A673 (cell line): ENCODE data around the gene C1orf21. TPM values are rescaled to one million over a fixed set of nuclear protein-coding genes. Genes with fewer than 3 reads are reported as not detected.

Experiments used
- BruUV-seq: library from RNA; stranded (reverse); fragments of 400-500 nt; replicated peaks from 2 replicates; lab custom pipeline; 2021; lab: Mats Ljungman, UMichigan
- CTCF ChIA-PET: fragments of 300-600 bp; sonication (Branson Sonifier 250); formaldehyde crosslinking; loops from one replicate; lab custom pipeline; 2022; ENCODE audit warnings: antibody characterized with exemption; lab: Charles Lee
- POLR2A ChIA-PET: fragments of 300-600 bp; sonication (Branson Sonifier 250); formaldehyde crosslinking; loops from one replicate; lab custom pipeline; 2022; ENCODE audit warnings: antibody characterized with exemption; ENCODE audit not compliant: low non-redundant PET; lab: Charles Lee
- DNase-seq: peaks from one replicate; pipeline ENCODE4 v3.0.0-alpha.2; 2015; ENCODE audit warnings: low spot score
- H3K27ac ChIP-seq: fragments of 200-600 bp; sonication (generic); 2 replicates; pipeline ENCODE4 v1.5.1; 2016; ENCODE audit warnings: mixed run types, low read depth, mild to moderate bottlenecking, mixed read lengths, antibody characterized with exemption, low read length; ENCODE audit not compliant: poor library complexity, severe bottlenecking
- H3K27me3 ChIP-seq: fragments of 200-600 bp; sonication (generic); replicated peaks from 2 replicates; pipeline ENCODE4 v1.6.1; 2017; ENCODE audit warnings: mixed run types, low read depth, mild to moderate bottlenecking, mixed read lengths, antibody characterized with exemption, low read length; ENCODE audit not compliant: insufficient read depth, poor library complexity
- H3K36me3 ChIP-seq: fragments of 200-600 bp; sonication (generic); 2 replicates; pipeline ENCODE4 v1.6.1; 2016; ENCODE audit warnings: mixed run types, mild to moderate bottlenecking, mixed read lengths, antibody characterized with exemption, low read length; ENCODE audit not compliant: insufficient read depth, poor library complexity, severe bottlenecking
- H3K4me1 ChIP-seq: fragments of 200-600 bp; sonication (generic); 2 replicates; pipeline ENCODE4 v1.6.1; 2017; ENCODE audit warnings: mixed run types, mild to moderate bottlenecking, mixed read lengths, antibody characterized with exemption, low read length; ENCODE audit not compliant: insufficient read depth, poor library complexity, severe bottlenecking
- H3K4me3 ChIP-seq: fragments of 200-600 bp; sonication (generic); 2 replicates; pipeline ENCODE4 v1.5.1; 2016; ENCODE audit warnings: low read depth, mixed run types, mild to moderate bottlenecking, mixed read lengths, low read length; ENCODE audit not compliant: poor library complexity, severe bottlenecking
- H3K9me3 ChIP-seq: fragments of 200-600 bp; sonication (generic); 2 replicates; pipeline ENCODE4 v1.6.1; 2016; ENCODE audit warnings: mixed run types, low read depth, mild to moderate bottlenecking, mixed read lengths, antibody characterized with exemption, low read length; ENCODE audit not compliant: poor library complexity, severe bottlenecking
- EZH2 ChIP-seq: fragments of 200-600 bp; sonication (generic); IDR thresholded peaks from 2 replicates; pipeline ENCODE4 v1.6.1; 2017; ENCODE audit warnings: borderline replicate concordance, low read depth, mild to moderate bottlenecking, mixed read lengths, antibody characterized with exemption, low read length; ENCODE audit not compliant: poor library complexity, severe bottlenecking
- intact Hi-C: fragments of 100-400 bp; cut with micrococcal nuclease; formaldehyde crosslinking; loops from one replicate; pipeline ENCODE4 v1.10.0; 2022; ENCODE audit not compliant: unreplicated experiment
- total RNA-seq: library from RNA; stranded (reverse); gene quantifications from 2 replicates; pipeline ENCODE4 v1.2.3, GENCODE V29; 2021
- TF ChIP-seq, protein P1 (sequence below): fragments of 300-800, 200-600 bp; sonication (generic); conservative IDR thresholded peaks from 2 replicates; pipeline ENCODE4 v1.5.1; 2017; ENCODE audit warnings: low read depth, mild to moderate bottlenecking, antibody characterized with exemption, low read length, moderate library complexity, mixed read lengths

The C1orf21 gene
- total RNA-seq, 1 experiment from 2014 or later = 31.3 TPM

DNA sequence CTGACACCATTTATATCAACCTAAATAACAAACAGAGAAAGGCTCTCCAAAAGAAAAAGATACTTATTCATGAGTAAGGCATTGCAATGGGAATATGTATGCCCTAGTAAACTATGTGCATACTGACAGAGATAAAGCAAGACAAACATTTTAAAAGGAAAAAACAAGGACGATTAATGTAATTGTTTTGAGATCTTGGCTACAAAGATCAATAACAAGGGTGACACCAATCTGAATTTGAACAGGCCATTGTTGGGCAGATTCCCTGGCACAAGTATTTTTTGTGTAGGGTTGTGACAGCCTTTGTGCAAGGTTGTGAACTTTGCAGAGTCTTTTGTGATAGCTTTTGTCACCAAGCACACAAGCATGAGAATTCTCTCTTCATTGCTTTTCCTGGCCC is 282.6 kb downstream of the C1orf21 start:
- Histone ChIP-seq H3K4me1 (no peaks in the 10 kb centered on the region), H3K9me3 (no peaks in the 10 kb centered on the region), H3K27me3 (no peaks in the 10 kb centered on the region), H3K27ac (no peak overlapping the region), H3K4me3 (no peak overlapping the region), H3K36me3 (no peaks in the 10 kb centered on the region)
- POLR2A ChIA-PET = no interaction called here
- intact Hi-C loops = loop anchor here (10.0 kb wide), 4 partner anchors 285 to 1015 kb away; partner anchors contain the start of genes APOBEC4 and C1orf21
- TF ChIP-seq, protein P1, sequence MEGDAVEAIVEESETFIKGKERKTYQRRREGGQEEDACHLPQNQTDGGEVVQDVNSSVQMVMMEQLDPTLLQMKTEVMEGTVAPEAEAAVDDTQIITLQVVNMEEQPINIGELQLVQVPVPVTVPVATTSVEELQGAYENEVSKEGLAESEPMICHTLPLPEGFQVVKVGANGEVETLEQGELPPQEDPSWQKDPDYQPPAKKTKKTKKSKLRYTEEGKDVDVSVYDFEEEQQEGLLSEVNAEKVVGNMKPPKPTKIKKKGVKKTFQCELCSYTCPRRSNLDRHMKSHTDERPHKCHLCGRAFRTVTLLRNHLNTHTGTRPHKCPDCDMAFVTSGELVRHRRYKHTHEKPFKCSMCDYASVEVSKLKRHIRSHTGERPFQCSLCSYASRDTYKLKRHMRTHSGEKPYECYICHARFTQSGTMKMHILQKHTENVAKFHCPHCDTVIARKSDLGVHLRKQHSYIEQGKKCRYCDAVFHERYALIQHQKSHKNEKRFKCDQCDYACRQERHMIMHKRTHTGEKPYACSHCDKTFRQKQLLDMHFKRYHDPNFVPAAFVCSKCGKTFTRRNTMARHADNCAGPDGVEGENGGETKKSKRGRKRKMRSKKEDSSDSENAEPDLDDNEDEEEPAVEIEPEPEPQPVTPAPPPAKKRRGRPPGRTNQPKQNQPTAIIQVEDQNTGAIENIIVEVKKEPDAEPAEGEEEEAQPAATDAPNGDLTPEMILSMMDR = no peak
- no peak for TF ChIP-seq EZH2
- DNase-seq = no peak
- CTCF ChIA-PET = no interaction called here
- BruUV-seq = no TSS peak

DNA sequence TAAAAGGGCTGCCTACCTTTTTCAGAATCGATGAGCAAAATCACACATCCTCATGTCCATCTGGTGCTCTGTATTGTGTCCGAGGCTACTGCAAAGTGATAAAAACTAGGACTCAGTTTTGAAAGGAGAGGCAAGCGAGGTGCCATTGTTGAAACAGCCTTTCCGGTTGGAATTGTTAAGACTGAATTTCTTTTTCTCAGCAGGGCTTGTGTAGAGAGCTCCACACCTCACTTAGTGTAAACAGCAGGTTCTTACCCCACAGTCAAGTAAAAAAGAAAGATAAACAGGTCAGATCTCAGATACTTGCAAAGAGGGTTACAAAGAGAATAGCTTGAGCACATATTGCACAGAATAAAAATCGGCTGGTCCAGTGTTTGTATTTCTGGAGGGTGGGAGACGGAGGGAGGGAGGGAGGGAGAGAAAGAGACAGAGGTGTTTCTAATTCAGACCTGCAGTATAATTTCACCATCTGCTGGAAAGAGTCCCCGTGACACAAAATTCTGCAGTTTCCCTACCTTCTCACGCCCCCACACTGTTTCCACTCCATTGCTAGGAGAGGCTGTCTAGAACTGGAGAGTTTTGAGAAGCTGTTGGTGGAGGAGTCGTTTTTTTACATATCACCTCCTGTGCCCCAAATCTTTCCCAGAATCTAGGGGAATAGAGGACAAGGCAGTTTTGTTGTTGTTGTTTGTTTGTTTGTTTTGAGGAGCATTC is 285.3 kb downstream of the C1orf21 start:
- intact Hi-C loops = no loop called here
- Histone ChIP-seq H3K36me3 (no peaks in the 10 kb centered on the region), H3K27ac (no peak overlapping the region), H3K4me1 (no peaks in the 10 kb centered on the region), H3K27me3 (no peaks in the 10 kb centered on the region), H3K9me3 (no peaks in the 10 kb centered on the region), H3K4me3 (no peak overlapping the region)
- DNase-seq = no peak
- ChIA-PET POLR2A (no interaction called here), CTCF (interaction anchor here (0.6 kb wide), 1 partner anchor 9 kb away, joined by 7 read pairs; no protein-coding TSS in a partner anchor)
- BruUV-seq = no TSS peak
- no peak for TF ChIP-seq EZH2
- TF ChIP-seq, protein P1 = no peak

DNA sequence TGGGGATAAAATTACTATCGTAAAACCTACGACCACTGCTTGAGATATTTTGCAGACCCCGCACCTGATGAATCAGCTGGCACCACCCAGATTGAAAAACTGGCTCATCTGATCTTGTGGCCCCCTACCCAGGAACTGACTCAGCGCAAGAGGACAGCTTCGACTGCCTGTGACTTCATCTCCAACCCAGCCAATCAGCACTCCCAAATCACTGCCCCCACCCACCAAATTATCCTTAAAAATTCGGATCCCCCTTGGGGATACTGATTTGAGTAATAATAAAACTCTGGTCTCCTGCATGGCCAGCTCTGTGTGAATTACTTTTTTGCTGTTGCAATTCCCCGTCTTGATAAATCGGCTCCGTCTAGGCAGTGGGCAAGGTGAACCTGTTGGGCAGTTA is 286.5 kb downstream of the C1orf21 start:
- no peaks in the 10 kb centered on the region for H3K27me3 ChIP-seq
- TF ChIP-seq, protein P1 = no peak
- TF ChIP-seq EZH2 = no peak
- no peak for DNase-seq
- ChIA-PET CTCF (no interaction called here), POLR2A (no interaction called here)
- H3K4me1 ChIP-seq = no peaks in the 10 kb centered on the region
- no TSS peak for BruUV-seq
- no peaks in the 10 kb centered on the region for H3K9me3 ChIP-seq
- H3K27ac ChIP-seq = no peak overlapping the region
- H3K4me3 ChIP-seq = no peak overlapping the region
- intact Hi-C loops = no loop called here
- H3K36me3 ChIP-seq = no peaks in the 10 kb centered on the region
